ENCODE results near the gene ARMC3. TPM values are rescaled to one million over a fixed set of nuclear protein-coding genes. Genes with fewer than 3 reads are reported as not detected.

The ARMC3 gene
- total and polyA plus RNA-seq, 7 donors = not detected

DNA sequence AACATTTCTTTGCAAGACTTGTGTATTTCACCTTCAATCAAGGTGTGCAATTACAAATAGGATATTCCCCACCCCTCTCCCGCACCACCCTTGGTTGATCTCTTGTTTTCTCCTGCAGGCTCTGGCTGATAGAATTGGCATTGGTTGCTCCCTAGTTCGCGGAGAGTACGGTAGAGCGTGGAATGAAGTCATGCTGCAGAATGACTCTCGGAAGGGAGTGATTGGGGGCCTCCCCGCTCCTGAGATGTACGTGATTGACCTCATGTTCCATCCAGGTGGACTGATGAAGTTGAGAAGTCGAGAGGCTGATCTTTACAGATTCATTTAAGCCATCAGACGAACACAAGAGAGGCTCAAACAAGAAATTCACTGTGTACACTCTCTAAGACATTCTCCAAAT is 109.3 kb downstream of the ARMC3 start:
- no peaks in the 10 kb centered on the region for H3K9me3 ChIP-seq
- TF ChIP-seq POLR2AphosphoS5 (IDR thresholded peaks at IDR 0.05) = no peak
- TF ChIP-seq EP300 (IDR thresholded peaks at IDR 0.05) = no peak
- TF ChIP-seq, protein P1, sequence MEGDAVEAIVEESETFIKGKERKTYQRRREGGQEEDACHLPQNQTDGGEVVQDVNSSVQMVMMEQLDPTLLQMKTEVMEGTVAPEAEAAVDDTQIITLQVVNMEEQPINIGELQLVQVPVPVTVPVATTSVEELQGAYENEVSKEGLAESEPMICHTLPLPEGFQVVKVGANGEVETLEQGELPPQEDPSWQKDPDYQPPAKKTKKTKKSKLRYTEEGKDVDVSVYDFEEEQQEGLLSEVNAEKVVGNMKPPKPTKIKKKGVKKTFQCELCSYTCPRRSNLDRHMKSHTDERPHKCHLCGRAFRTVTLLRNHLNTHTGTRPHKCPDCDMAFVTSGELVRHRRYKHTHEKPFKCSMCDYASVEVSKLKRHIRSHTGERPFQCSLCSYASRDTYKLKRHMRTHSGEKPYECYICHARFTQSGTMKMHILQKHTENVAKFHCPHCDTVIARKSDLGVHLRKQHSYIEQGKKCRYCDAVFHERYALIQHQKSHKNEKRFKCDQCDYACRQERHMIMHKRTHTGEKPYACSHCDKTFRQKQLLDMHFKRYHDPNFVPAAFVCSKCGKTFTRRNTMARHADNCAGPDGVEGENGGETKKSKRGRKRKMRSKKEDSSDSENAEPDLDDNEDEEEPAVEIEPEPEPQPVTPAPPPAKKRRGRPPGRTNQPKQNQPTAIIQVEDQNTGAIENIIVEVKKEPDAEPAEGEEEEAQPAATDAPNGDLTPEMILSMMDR (IDR thresholded peaks at IDR 0.05) = no peak
- TF ChIP-seq POLR2A (IDR thresholded peaks at IDR 0.05) = no peak
- 86 to 89% methylated on average over 10 of the region's 10 CpGs for WGBS, 2 donors

DNA sequence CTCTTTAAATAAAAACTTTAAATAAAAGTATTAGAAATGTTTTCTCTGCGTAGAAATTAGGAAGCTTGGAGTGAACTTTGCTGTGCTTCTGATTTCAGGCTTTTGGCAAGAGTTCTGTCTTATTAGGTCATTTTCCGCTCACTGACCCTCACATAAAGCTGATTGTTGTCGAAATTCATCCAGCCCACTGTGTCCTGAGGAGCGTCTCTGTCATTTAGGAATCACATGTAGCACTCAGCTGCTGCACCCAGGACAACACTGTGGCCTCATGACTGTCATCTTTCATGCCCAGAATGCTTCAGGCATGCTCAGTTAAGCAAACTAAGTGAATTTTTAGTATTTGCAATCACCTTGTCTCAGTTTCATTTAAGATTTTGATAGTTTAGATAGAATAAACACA is 109.7 kb downstream of the ARMC3 start:
- H3K27ac ChIP-seq = no peak overlapping the region
- no peaks in the 10 kb centered on the region for H3K9me3 ChIP-seq
- TF ChIP-seq POLR2A (IDR thresholded peaks at IDR 0.05) (no peak), EP300 (IDR thresholded peaks at IDR 0.05) (no peak), POLR2AphosphoS5 (IDR thresholded peaks at IDR 0.05) (no peak)
- TF ChIP-seq, protein P1 (IDR thresholded peaks at IDR 0.05) = no peak
- DNase-seq = no peak
- no peaks in the 10 kb centered on the region for H3K4me1 ChIP-seq
- no peaks in the 10 kb centered on the region for H3K27me3 ChIP-seq
- H3K4me3 ChIP-seq = no peak overlapping the region
- H3K36me3 ChIP-seq = no peaks in the 10 kb centered on the region
- intact Hi-C loops (cut with DNase I) = no loop called here
- 78 to 80% methylated on average over 4 of the region's 4 CpGs for WGBS, 2 donors

More for the DNA sequence above, 109.3 kb downstream of the ARMC3 start:
- H3K4me1 ChIP-seq = no peaks in the 10 kb centered on the region
- H3K36me3 ChIP-seq = no peaks in the 10 kb centered on the region
- intact Hi-C loops (cut with DNase I) = no loop called here
- no peaks in the 10 kb centered on the region for H3K27me3 ChIP-seq
- no peak for DNase-seq
- H3K4me3 ChIP-seq = no peak overlapping the region
- H3K27ac ChIP-seq = no peak overlapping the region

DNA sequence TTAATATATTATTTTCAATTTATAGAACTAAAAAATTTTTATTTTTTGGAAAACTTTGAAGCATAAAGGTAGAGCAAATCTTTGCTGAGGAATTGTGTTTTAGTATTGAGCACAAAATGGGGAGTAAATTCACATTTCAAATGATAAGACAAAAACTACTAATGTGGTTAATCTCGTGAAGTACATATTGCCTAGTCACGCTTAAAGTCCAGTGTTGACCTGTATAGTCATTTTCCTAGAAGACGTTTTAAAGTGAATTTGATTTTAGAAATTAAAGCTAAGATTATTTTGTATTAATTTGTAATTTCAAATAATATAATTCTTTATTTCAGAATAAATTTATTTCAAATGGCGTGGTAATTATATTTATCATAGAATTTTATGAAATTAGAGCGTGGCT is 110.3 kb downstream of the ARMC3 start:
- no peak for DNase-seq
- Histone ChIP-seq H3K27ac (no peak overlapping the region), H3K4me1 (no peaks in the 10 kb centered on the region), H3K4me3 (no peak overlapping the region), H3K36me3 (no peaks in the 10 kb centered on the region), H3K27me3 (no peaks in the 10 kb centered on the region), H3K9me3 (no peaks in the 10 kb centered on the region)
- TF ChIP-seq POLR2A (IDR thresholded peaks at IDR 0.05) (no peak), EP300 (IDR thresholded peaks at IDR 0.05) (no peak), POLR2AphosphoS5 (IDR thresholded peaks at IDR 0.05) (no peak)
- TF ChIP-seq, protein P1 (IDR thresholded peaks at IDR 0.05) = no peak
- intact Hi-C loops (cut with DNase I) = no loop called here
- 91 to 92% methylated on average over 5 of the region's 5 CpGs for WGBS, 2 donors

DNA sequence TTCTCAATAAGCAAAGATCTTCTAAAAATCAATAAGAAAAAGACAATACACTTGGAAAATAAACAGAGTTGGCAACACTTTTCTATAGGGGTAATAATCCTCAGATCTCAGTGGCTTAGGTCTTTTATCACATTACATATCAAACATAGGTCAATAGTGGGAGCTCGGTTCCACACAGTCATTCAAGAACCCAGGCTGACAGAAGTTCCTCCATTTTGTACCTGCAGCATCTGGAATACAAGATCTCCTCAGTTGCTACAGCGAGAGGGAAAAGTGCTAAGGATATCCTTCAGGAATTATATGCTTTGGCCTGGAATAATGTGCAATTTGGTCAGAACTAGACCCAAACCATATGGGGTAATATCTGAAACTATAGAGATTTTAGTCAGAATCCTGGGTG is 112.1 kb downstream of the ARMC3 start:
- no peaks in the 10 kb centered on the region for H3K4me1 ChIP-seq
- no peaks in the 10 kb centered on the region for H3K27me3 ChIP-seq
- TF ChIP-seq EP300 (IDR thresholded peaks at IDR 0.05) (no peak), POLR2A (IDR thresholded peaks at IDR 0.05) (no peak), POLR2AphosphoS5 (IDR thresholded peaks at IDR 0.05) (no peak)
- TF ChIP-seq, protein P1 (IDR thresholded peaks at IDR 0.05) = no peak
- no peaks in the 10 kb centered on the region for H3K9me3 ChIP-seq
- H3K4me3 ChIP-seq = no peak overlapping the region
- DNase-seq = no peak
- no peak overlapping the region for H3K27ac ChIP-seq
- 86 to 91% methylated on average over 2 of the region's 2 CpGs for WGBS, 2 donors
- intact Hi-C loops (cut with DNase I) = no loop called here
- H3K36me3 ChIP-seq = no peaks in the 10 kb centered on the region

DNA sequence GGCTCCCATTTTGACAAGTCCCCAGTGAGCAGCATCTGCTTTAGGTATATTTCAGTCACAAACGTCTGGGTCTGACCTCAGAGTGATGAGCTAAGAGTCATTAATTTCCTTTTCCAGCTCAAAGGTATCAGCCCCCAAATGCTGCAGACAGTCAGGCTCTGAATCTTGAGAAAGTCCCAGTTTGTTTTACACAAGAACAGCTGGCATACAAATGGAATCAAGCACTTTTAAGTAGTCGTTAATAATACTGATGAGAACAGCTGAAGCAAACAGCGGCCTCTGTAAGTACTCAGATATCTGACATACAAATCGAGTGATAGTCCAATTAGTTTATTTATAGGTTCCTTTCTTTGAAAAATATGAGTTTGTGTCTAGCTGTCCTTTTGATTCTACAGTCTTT is 118.2 kb downstream of the ARMC3 start:
- 66 to 74% methylated on average over 4 of the region's 4 CpGs for WGBS, 2 donors

More for the DNA sequence above, 118.2 kb downstream of the ARMC3 start:
- peaks cover 0 to 19% (median 8%) of the 10 kb centered on the region in 4 donors for H3K4me1 ChIP-seq
- no peak overlapping the region for H3K27ac ChIP-seq
- intact Hi-C loops (cut with DNase I) = no loop called here
- H3K9me3 ChIP-seq = no peaks in the 10 kb centered on the region
- H3K27me3 ChIP-seq = no peaks in the 10 kb centered on the region
- no peak overlapping the region for H3K4me3 ChIP-seq
- no peaks in the 10 kb centered on the region for H3K36me3 ChIP-seq
- no peak for TF ChIP-seq POLR2AphosphoS5 (IDR thresholded peaks at IDR 0.05)
- TF ChIP-seq, protein P1 (IDR thresholded peaks at IDR 0.05) = no peak
- DNase-seq = no peak
